ENCODE measurements around the gene CYP1A2. TPM values are rescaled to one million over a fixed set of nuclear protein-coding genes. Genes with fewer than 3 reads are reported as not detected.
A peak's percentile ranks its signal among the peaks of the same experiment; 100 is the strongest.

The CYP1A2 gene
- total and polyA plus RNA-seq, 2 donors (not counting 1 experiment from before 2014, with no cell fraction given) = not detected

- 77% methylated on average over 5 of the region's 9 CpGs for WGBS (ENCODE audit: insufficient coverage)
- peaks cover 91% of the 10 kb centered on the region for H3K4me1 Mint-ChIP-seq
Measured at GRCh38 chr15:74794248-74794969, 45.8 kb downstream of the CYP1A2 start.

More at GRCh38 chr15:74794248-74794969, 45.8 kb downstream of the CYP1A2 start:
- Histone ChIP-seq H3K4me1 (ENCODE audit: control insufficient read depth in 2 of 2, insufficient read depth in 2 of 2, low read length in 2 of 2) (peaks cover 95 to 99% of the 10 kb centered on the region in 2 donors), H3K9me3 (ENCODE audit: control extremely low read depth in 1 of 3, control insufficient read depth in 2 of 3, insufficient read depth in 1 of 3, low read length in 2 of 3) (no peaks in the 10 kb centered on the region), H3K79me2 (ENCODE audit: control insufficient read depth, insufficient read depth, low read length) (peaks cover 100% of the 10 kb centered on the region), H3K4me3 (ENCODE audit: control extremely low read depth in 1 of 5, extremely low read depth in 1 of 5, insufficient read depth in 1 of 5, low read depth in 2 of 5, low read length in 4 of 5) (no peak overlapping the region), H3K27me3 (replicated peaks in 1 of 4; ENCODE audit: control extremely low read depth in 1 of 4, control insufficient read depth in 3 of 4, insufficient read depth in 4 of 4, low read length in 3 of 4) (no peaks in the 10 kb centered on the region), H3K36me3 (replicated peaks in 1 of 2; ENCODE audit: control extremely low read depth in 1 of 2, control insufficient read depth in 1 of 2, extremely low read depth in 1 of 2, insufficient read depth in 2 of 2, low read length in 1 of 2) (peaks cover 0 to 74% of the 10 kb centered on the region in 2 experiments), H3K27ac (ENCODE audit: low read length in 2 of 2) (peak overlapping the region; percentile 39 to 93), H4K20me1 (ENCODE audit: control insufficient read depth, insufficient read depth, low read length, poor library complexity, severe bottlenecking) (peaks cover 77% of the 10 kb centered on the region), H3K9ac (ENCODE audit: low read length) (peak overlapping the region; percentile 20), H2AFZ (ENCODE audit: insufficient read depth, low read depth, low read length, poor library complexity, severe bottlenecking) (no peak overlapping the region), H3K4me2 (replicated peaks; ENCODE audit: low read depth, low read length, poor library complexity, severe bottlenecking) (peak overlapping the region; percentile 91)
- intact Hi-C loops (cut with micrococcal nuclease) = no loop called here
- Mint-ChIP-seq H3K27ac (peak overlapping the region; percentile 74), H3K9me3 (ENCODE audit: insufficient read depth) (no peaks in the 10 kb centered on the region), H3K4me3 (peak overlapping the region; percentile 71), H3K27me3 (no peaks in the 10 kb centered on the region)
- ChIA-PET CTCF (interaction anchor here (1.0 to 37.1 kb wide), 12 partner anchors 0 to 391 kb away, joined by 3 to 2548 read pairs (median 4); partner anchors contain the start of genes CSK, FAM219B and LMAN1L), POLR2A (interaction anchor here (0.6 to 15.8 kb wide), 4 partner anchors 10 to 421 kb away, joined by 3 to 572 read pairs (median 4); partner anchors contain the start of genes CSK and MPI)
- TF ChIP-seq EZH2 (IDR thresholded peaks at IDR 0.05; ENCODE audit: borderline replicate concordance, insufficient read depth, low read depth, low read length, poor library complexity, severe bottlenecking) = no peak
- TF ChIP-seq, protein P1, sequence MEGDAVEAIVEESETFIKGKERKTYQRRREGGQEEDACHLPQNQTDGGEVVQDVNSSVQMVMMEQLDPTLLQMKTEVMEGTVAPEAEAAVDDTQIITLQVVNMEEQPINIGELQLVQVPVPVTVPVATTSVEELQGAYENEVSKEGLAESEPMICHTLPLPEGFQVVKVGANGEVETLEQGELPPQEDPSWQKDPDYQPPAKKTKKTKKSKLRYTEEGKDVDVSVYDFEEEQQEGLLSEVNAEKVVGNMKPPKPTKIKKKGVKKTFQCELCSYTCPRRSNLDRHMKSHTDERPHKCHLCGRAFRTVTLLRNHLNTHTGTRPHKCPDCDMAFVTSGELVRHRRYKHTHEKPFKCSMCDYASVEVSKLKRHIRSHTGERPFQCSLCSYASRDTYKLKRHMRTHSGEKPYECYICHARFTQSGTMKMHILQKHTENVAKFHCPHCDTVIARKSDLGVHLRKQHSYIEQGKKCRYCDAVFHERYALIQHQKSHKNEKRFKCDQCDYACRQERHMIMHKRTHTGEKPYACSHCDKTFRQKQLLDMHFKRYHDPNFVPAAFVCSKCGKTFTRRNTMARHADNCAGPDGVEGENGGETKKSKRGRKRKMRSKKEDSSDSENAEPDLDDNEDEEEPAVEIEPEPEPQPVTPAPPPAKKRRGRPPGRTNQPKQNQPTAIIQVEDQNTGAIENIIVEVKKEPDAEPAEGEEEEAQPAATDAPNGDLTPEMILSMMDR (IDR thresholded peaks at IDR 0.05) = no peak
- ATAC-seq (ENCODE audit: low read depth) = no peak
- no peak for DNase-seq
